ENCODE measurements around the gene SDF2. TPM values are rescaled to one million over a fixed set of nuclear protein-coding genes. Genes with fewer than 3 reads are reported as not detected.

SDF2 gene
- total RNA-seq, 1 donor from 2014 or later: 57.8 TPM

GRCh38 chr17:28702026-28702751, 40.5 kb upstream of the SDF2 start:
- Mint-ChIP-seq H3K27me3 (ENCODE audit: low read depth) (no peaks in the 10 kb centered on the region), H3K9me3 (ENCODE audit: low read depth) (no peaks in the 10 kb centered on the region), H3K4me1 (ENCODE audit: low read depth) (no peaks in the 10 kb centered on the region), H3K4me3 (ENCODE audit: unreplicated experiment) (no peak overlapping the region), H3K36me3 (ENCODE audit: low read depth) (peaks cover 33% of the 10 kb centered on the region), H3K27ac (ENCODE audit: unreplicated experiment) (peak overlapping the region; percentile 62)
- no peak for TF ChIP-seq CTCF (IDR thresholded peaks at IDR 0.05)
- DNase-seq (ENCODE audit: low spot score): no peak

- H3K9me3 Mint-ChIP-seq (ENCODE audit: low read depth): no peaks in the 10 kb centered on the region
- peaks cover 40% of the 10 kb centered on the region for H3K36me3 Mint-ChIP-seq (ENCODE audit: low read depth)
- H3K27me3 Mint-ChIP-seq (ENCODE audit: low read depth): no peaks in the 10 kb centered on the region
- no peak overlapping the region for H3K27ac Mint-ChIP-seq (ENCODE audit: unreplicated experiment)
- no peaks in the 10 kb centered on the region for H3K4me1 Mint-ChIP-seq (ENCODE audit: low read depth)
- no peak for DNase-seq (ENCODE audit: low spot score)
- TF ChIP-seq CTCF (IDR thresholded peaks at IDR 0.05): no peak
- no peak overlapping the region for H3K4me3 Mint-ChIP-seq (ENCODE audit: unreplicated experiment)
Observed at GRCh38 chr17:28700830-28701492, 39.3 kb upstream of the SDF2 start.

- no peak for DNase-seq (ENCODE audit: low spot score)
- Mint-ChIP-seq H3K27ac (ENCODE audit: unreplicated experiment) (no peak overlapping the region), H3K9me3 (ENCODE audit: low read depth) (no peaks in the 10 kb centered on the region), H3K27me3 (ENCODE audit: low read depth) (no peaks in the 10 kb centered on the region), H3K36me3 (ENCODE audit: low read depth) (peaks cover 41% of the 10 kb centered on the region), H3K4me1 (ENCODE audit: low read depth) (no peaks in the 10 kb centered on the region), H3K4me3 (ENCODE audit: unreplicated experiment) (no peak overlapping the region)
- no peak for TF ChIP-seq CTCF (IDR thresholded peaks at IDR 0.05)
Observed at GRCh38 chr17:28700278-28700677, 38.6 kb upstream of the SDF2 start.

GRCh38 chr17:28698253-28698941, 36.7 kb upstream of the SDF2 start:
- Mint-ChIP-seq H3K27ac (ENCODE audit: unreplicated experiment) (no peak overlapping the region), H3K4me3 (ENCODE audit: unreplicated experiment) (no peak overlapping the region), H3K36me3 (ENCODE audit: low read depth) (peaks cover 49% of the 10 kb centered on the region), H3K27me3 (ENCODE audit: low read depth) (no peaks in the 10 kb centered on the region), H3K9me3 (ENCODE audit: low read depth) (no peaks in the 10 kb centered on the region), H3K4me1 (ENCODE audit: low read depth) (no peaks in the 10 kb centered on the region)
- TF ChIP-seq CTCF (IDR thresholded peaks at IDR 0.05): no peak
- no peak for DNase-seq (ENCODE audit: low spot score)

GRCh38 chr17:28693869-28694268, 32.2 kb upstream of the SDF2 start:
- Mint-ChIP-seq H3K4me3 (ENCODE audit: unreplicated experiment) (no peak overlapping the region), H3K27me3 (ENCODE audit: low read depth) (no peaks in the 10 kb centered on the region), H3K9me3 (ENCODE audit: low read depth) (no peaks in the 10 kb centered on the region), H3K4me1 (ENCODE audit: low read depth) (no peaks in the 10 kb centered on the region), H3K27ac (ENCODE audit: unreplicated experiment) (no peak overlapping the region), H3K36me3 (ENCODE audit: low read depth) (peaks cover 44% of the 10 kb centered on the region)
- no peak for DNase-seq (ENCODE audit: low spot score)
- TF ChIP-seq CTCF (IDR thresholded peaks at IDR 0.05): no peak

Measured in chondrocyte (in vitro differentiated cells).